ENCODE measurements around the gene ANK2.

ANK2 gene

DNA sequence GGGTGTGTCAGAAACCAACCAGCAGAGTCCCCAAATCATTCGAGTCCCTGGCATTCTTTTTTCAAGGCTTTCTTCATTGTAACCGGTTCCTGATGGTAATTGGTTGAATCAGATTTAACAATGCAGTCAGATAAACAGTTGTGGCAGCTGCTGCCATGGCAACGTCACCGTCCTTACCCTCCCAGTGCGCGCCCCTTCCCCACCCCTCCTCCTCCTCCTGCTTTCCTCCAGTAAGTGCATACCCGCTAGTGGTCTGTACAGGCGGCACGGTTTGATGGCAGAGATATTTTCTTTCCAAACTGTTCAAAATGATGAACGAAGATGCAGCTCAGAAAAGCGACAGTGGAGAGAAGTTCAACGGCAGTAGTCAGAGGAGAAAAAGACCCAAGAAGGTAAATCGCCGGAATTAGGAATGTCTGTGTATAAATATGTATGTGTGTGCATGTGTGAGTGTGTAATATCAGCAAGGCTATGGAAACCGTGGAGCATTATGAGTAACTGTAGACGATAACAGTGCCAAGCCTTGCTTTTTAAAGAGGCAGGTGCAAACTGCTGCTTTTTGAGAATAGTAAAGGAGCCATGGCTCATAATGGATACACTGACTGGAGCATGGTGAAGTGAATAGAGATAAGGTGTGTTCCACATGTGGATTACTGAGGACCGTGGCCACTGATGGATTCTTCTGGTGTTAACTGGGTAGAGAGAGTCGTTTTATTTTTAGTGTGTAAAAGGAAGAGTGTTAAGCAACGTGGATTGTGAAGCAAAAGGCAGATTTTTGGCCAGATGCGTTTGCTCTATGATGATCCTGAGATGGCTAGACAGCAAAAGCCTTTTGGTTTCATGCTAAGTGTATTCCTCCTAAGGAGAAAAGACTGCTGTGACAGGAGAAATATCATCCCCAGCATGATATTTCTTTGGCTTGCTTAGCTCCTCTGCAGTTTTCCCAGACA is at the start of gene ANK2:
ANK2 (plus strand) TSS at position 233 of the 950 bp plus-strand sequence; CDS start at position 309, 76 bp downstream.
- no peaks in the 10 kb centered on the region for H3K4me1 Mint-ChIP-seq (ENCODE audit: low read depth)
- no peak within 1 kb of the TSS for H3K4me3 Mint-ChIP-seq
- no peaks in the 10 kb centered on the region for H3K36me3 Mint-ChIP-seq (ENCODE audit: low read depth)
- DNase-seq = no peak
- H3K27me3 Mint-ChIP-seq = peaks cover 4% of the 10 kb centered on the region
- H3K9me3 Mint-ChIP-seq = no peaks in the 10 kb centered on the region
- H3K27ac Mint-ChIP-seq = no peak within 1 kb of the TSS

DNA sequence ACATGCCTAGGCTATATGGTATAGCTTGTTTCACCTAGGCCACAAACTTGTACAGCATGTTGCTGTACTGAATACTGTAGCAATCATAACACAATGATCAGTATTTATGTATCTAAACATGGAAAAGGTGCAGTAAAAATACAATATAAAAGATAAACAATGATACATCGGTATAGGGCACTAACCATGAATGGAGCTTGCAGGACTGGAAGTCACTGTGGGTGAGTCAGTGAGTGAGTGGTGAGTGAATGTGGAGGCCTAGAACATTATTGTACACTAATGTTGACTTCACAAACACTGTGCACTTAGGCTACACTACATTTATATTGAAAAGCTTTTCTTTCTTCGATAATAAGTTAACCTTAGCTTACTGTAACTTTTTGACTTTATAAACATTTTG is 45.6 kb upstream of the ANK2 start:
- Mint-ChIP-seq H3K27me3 (peaks cover 3% of the 10 kb centered on the region), H3K4me3 (no peak overlapping the region), H3K9me3 (no peaks in the 10 kb centered on the region), H3K4me1 (ENCODE audit: low read depth) (no peaks in the 10 kb centered on the region), H3K27ac (no peak overlapping the region), H3K36me3 (ENCODE audit: low read depth) (no peaks in the 10 kb centered on the region)
- no peak for DNase-seq

DNA sequence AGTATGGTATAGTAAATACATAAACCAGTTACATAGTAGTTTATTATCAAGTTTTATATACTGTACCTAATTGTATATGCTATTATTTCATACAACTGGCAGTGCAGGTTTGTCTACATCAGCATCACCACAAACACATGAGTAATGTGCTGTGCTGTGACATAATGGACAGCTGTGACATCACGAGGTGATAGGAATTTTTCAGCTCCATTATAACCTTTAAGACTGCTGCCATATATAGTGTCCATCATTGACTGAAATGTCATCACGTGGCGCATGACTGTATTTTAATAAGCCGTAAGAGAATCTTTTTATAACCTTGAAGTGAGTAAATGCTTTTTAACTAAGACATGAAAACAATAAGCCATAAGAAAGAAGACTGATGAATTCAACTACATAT is 44.8 kb upstream of the ANK2 start:
- Mint-ChIP-seq H3K4me3 (no peak overlapping the region), H3K27me3 (peaks cover 2% of the 10 kb centered on the region), H3K27ac (no peak overlapping the region), H3K9me3 (no peaks in the 10 kb centered on the region), H3K4me1 (ENCODE audit: low read depth) (no peaks in the 10 kb centered on the region), H3K36me3 (ENCODE audit: low read depth) (no peaks in the 10 kb centered on the region)
- no peak for DNase-seq

DNA sequence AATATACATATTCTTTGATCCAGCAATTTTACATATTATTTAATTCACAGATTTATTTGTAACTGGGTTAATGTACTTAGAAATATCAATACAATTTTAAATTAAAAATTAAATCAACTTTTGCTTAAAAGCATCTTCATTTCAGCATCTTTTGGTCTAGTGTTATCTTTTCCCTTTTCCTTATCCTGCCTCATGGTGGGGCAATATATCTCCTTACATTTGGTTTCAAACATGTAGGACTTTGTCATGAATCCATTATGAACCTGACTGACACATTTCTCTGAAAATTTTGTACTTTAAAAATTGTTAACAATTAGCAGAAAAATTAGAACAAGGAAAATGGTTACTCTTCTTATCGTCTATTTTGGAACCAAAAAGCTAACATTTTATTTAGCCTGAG is 42.8 kb upstream of the ANK2 start:
- no peaks in the 10 kb centered on the region for H3K36me3 Mint-ChIP-seq (ENCODE audit: low read depth)
- H3K27me3 Mint-ChIP-seq = no peaks in the 10 kb centered on the region
- no peak for DNase-seq
- H3K27ac Mint-ChIP-seq = no peak overlapping the region
- no peaks in the 10 kb centered on the region for H3K9me3 Mint-ChIP-seq
- H3K4me3 Mint-ChIP-seq = no peak overlapping the region
- no peaks in the 10 kb centered on the region for H3K4me1 Mint-ChIP-seq (ENCODE audit: low read depth)

DNA sequence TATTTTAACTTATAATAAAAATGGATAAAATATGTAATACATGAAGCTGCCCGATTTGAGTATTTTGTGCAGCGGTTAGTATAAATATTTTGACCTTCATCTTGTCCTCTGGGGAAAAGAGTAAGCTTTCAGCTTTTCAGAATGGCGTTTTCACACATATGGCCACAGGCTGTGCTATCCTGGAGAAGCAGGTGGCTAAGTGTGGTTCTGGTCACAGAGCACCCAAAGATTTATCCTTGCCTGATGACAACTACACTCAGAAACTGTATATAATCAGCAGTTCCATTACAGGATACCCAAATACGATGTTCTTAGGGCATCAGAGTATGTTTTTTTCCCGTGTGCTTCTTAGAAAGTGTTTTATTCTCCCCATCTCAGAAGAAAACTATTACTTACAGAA is 42.3 kb upstream of the ANK2 start:
- H3K27me3 Mint-ChIP-seq = no peaks in the 10 kb centered on the region
- no peak overlapping the region for H3K4me3 Mint-ChIP-seq
- H3K27ac Mint-ChIP-seq = no peak overlapping the region
- no peaks in the 10 kb centered on the region for H3K4me1 Mint-ChIP-seq (ENCODE audit: low read depth)
- H3K9me3 Mint-ChIP-seq = no peaks in the 10 kb centered on the region
- no peaks in the 10 kb centered on the region for H3K36me3 Mint-ChIP-seq (ENCODE audit: low read depth)
- no peak for DNase-seq

DNA sequence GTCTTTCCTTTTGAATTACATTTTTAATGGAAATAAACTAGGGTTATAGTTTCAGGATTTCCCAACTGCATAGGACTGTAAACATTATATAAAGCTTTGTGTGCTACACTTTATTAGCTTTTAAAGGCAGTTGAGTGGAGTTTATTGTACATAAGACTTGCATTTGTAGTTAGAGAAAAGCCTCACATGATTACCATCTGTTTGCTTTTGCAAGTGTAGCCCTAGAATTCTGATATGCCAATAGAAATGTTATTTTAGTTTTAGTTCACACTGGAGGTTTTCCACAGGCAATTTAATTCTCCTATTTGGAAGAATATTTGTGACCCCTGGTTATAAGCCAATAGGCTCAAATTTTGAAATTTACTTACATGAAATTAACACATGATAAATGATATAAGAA is 41.3 kb upstream of the ANK2 start:
- H3K4me3 Mint-ChIP-seq = no peak overlapping the region
- no peak overlapping the region for H3K27ac Mint-ChIP-seq
- H3K27me3 Mint-ChIP-seq = no peaks in the 10 kb centered on the region
- no peak for DNase-seq
- no peaks in the 10 kb centered on the region for H3K9me3 Mint-ChIP-seq
- no peaks in the 10 kb centered on the region for H3K36me3 Mint-ChIP-seq (ENCODE audit: low read depth)
- no peaks in the 10 kb centered on the region for H3K4me1 Mint-ChIP-seq (ENCODE audit: low read depth)

DNA sequence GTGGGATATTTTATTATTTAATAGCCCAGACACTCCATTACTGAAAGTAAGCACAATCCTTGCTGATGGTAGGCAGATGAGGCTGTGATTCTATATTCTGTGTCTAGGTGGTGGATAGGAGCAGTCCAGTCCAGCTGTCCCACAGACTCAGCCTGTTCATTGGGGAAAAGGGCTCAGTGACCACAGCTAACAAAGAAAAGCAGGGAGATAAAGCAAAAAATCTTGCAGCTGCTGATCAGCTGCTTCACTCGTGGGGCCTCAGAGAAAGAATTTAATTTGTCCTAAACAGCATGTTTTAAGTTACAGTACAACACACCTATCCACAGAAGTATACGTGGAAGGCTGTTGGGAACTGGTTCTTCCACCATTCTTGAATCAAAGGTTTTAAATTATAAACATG is 40.7 kb upstream of the ANK2 start:
- Mint-ChIP-seq H3K27me3 (no peaks in the 10 kb centered on the region), H3K27ac (no peak overlapping the region), H3K36me3 (ENCODE audit: low read depth) (no peaks in the 10 kb centered on the region), H3K9me3 (no peaks in the 10 kb centered on the region), H3K4me1 (ENCODE audit: low read depth) (no peaks in the 10 kb centered on the region), H3K4me3 (no peak overlapping the region)
- no peak for DNase-seq

DNA sequence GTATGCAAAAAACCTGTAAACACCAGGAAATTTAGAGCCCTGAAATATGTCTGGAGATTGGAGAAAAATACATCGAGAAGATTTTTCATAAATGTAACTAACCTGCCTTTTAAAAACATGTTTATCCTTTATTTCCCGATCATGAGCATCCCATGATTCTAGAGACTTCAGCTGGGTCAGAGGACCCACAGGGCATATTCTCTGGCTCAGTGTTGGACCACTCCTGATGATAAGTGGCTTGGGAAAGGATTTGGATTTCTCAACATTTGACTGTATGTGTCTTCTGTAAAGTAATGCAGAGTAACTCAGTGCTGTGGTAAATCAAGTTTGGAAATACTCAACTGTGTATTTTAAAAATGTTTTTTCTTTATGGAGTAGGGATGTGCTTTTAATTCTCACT is 40.0 kb upstream of the ANK2 start:
- no peaks in the 10 kb centered on the region for H3K36me3 Mint-ChIP-seq (ENCODE audit: low read depth)
- H3K4me1 Mint-ChIP-seq (ENCODE audit: low read depth) = no peaks in the 10 kb centered on the region
- no peaks in the 10 kb centered on the region for H3K9me3 Mint-ChIP-seq
- H3K27ac Mint-ChIP-seq = no peak overlapping the region
- no peak overlapping the region for H3K4me3 Mint-ChIP-seq
- DNase-seq = no peak
- no peaks in the 10 kb centered on the region for H3K27me3 Mint-ChIP-seq

DNA sequence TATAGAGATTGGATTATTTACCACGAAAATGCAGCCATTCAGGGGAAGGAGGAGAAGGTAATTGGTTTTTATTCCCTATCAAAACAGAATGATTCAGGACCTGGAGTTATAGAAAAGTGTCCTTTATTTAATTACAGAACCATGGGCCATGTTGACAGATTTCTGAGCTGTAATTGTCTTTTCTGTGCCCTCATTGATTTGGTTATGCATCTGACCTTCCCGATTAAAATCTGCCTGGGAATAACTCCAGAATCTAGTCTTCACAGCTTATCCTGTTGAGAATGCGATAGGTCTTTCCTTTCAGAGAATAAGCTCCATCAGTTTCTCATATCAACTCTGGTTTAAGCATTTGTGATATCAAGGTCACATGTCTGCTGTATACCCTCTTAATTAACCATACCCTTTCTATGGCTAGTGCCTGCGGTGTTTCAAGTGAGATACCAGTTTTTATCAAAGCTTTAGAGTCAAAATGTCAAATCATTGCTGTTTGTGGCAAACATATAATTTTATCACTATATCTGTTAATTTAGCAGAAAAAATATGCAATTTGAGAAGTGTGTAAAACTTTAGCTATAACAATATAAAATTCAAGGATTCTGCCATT is 37.2 kb upstream of the ANK2 start:
- no peaks in the 10 kb centered on the region for H3K36me3 Mint-ChIP-seq (ENCODE audit: low read depth)
- H3K4me1 Mint-ChIP-seq (ENCODE audit: low read depth) = no peaks in the 10 kb centered on the region
- H3K4me3 Mint-ChIP-seq = no peak overlapping the region
- DNase-seq = no peak
- H3K9me3 Mint-ChIP-seq = no peaks in the 10 kb centered on the region
- no peaks in the 10 kb centered on the region for H3K27me3 Mint-ChIP-seq
- no peak overlapping the region for H3K27ac Mint-ChIP-seq

DNA sequence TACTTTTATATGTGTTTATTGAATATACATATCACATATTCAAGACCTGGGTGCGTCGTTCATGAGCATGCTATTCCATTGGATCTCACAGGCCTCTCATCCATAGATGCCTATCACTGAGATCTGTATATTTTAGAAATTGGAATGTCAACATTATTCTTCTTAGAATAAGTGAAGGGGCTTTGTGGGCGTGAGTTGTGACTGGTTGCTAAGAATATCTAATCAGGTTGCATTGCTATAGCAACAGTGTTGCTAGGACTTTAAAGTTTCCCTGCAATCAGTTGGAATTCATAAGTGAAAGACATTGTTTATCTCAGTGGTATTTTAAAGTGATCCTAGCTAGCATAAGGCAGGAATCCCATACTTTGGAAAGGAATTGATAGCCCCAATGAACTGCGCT is 36.7 kb upstream of the ANK2 start:
- H3K4me3 Mint-ChIP-seq = no peak overlapping the region
- no peaks in the 10 kb centered on the region for H3K9me3 Mint-ChIP-seq
- no peaks in the 10 kb centered on the region for H3K27me3 Mint-ChIP-seq
- H3K4me1 Mint-ChIP-seq (ENCODE audit: low read depth) = no peaks in the 10 kb centered on the region
- no peaks in the 10 kb centered on the region for H3K36me3 Mint-ChIP-seq (ENCODE audit: low read depth)
- H3K27ac Mint-ChIP-seq = no peak overlapping the region
- no peak for DNase-seq

DNA sequence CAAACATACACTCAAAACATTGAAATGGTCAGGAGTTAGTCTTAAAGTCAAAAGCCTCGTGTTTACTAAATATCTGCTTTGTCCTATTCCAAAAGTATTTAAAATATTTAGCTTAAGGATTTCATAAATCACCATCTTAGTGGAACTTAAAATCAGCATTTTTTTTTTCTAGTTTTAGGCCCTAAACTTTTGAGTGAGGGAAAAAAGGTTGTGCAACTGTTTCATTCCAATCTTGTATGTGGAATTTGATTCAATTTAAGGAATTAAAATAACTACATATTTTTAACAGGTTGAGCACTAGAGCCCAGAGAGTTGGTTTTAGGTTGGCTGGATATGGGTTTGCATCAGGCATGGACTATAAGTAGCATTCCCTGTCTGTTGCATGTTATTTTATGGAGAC is 35.7 kb upstream of the ANK2 start:
- no peak for DNase-seq
- no peaks in the 10 kb centered on the region for H3K9me3 Mint-ChIP-seq
- no peaks in the 10 kb centered on the region for H3K27me3 Mint-ChIP-seq
- H3K4me3 Mint-ChIP-seq = no peak overlapping the region
- no peaks in the 10 kb centered on the region for H3K4me1 Mint-ChIP-seq (ENCODE audit: low read depth)
- no peaks in the 10 kb centered on the region for H3K36me3 Mint-ChIP-seq (ENCODE audit: low read depth)
- no peak overlapping the region for H3K27ac Mint-ChIP-seq

DNA sequence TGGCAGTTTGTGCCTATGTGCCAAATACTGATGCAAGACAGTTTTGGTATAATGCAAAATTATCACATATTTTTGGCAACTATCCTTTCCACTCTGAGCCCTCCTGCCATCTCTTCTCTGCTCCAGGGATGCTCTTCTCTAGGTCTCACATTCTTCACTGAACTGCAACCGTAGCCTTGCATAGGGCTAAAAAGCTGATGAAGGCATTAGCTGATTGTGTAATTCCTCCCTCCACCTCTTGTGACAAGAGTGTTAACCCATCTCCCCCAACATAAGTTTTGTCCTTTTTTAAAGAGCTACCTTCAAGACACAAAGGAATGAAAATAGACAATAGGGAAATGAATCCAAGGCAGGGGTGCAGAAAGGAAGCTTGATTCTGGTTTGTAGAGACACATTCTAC is 33.1 kb upstream of the ANK2 start:
- no peak for DNase-seq
- H3K27me3 Mint-ChIP-seq = no peaks in the 10 kb centered on the region
- H3K4me3 Mint-ChIP-seq = no peak overlapping the region
- no peak overlapping the region for H3K27ac Mint-ChIP-seq
- no peaks in the 10 kb centered on the region for H3K36me3 Mint-ChIP-seq (ENCODE audit: low read depth)
- no peaks in the 10 kb centered on the region for H3K4me1 Mint-ChIP-seq (ENCODE audit: low read depth)
- no peaks in the 10 kb centered on the region for H3K9me3 Mint-ChIP-seq

DNA sequence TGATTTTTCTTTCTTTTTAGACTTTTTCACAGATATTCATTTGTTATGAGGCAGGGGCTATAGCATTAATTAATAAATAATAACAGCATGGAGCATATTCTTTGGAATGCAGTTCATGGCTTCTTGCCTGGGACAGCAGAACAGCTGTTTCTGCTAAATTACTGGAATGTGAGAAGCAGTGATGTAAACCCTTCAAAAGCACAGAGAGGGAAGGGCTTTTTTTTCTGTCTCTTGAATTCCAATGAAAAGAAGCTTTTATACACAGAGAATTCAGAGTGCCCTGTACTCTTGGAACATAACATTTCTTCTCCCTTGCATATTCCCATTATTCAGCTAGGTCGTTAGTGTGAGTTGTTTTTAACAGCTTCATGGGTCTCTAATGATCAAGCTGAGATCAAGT is 28.5 kb upstream of the ANK2 start:
- no peak for DNase-seq
- Mint-ChIP-seq H3K27me3 (no peaks in the 10 kb centered on the region), H3K27ac (no peak overlapping the region), H3K4me3 (no peak overlapping the region), H3K4me1 (ENCODE audit: low read depth) (no peaks in the 10 kb centered on the region), H3K9me3 (no peaks in the 10 kb centered on the region), H3K36me3 (ENCODE audit: low read depth) (no peaks in the 10 kb centered on the region)

DNA sequence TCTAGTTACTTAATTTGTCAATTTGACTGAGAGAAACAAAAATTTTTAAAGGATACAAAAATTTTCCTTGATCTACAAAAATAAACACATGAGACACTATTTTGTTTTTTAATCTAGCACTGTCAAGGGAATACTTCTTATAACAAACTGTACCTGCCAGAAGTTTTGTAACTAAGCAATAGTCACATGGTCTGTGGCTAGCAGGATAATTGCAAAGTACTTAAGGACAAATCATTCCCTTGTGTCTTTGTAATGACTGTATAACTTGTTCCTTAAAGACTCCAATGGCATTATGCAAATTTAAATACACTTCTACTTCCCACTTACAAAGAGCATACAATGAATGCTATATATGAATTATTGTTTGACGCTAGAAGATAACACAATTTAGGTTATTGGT is 25.1 kb upstream of the ANK2 start:
- Mint-ChIP-seq H3K4me3 (no peak overlapping the region), H3K4me1 (ENCODE audit: low read depth) (no peaks in the 10 kb centered on the region), H3K27me3 (no peaks in the 10 kb centered on the region), H3K9me3 (no peaks in the 10 kb centered on the region), H3K36me3 (ENCODE audit: low read depth) (no peaks in the 10 kb centered on the region), H3K27ac (no peak overlapping the region)
- DNase-seq = no peak

DNA sequence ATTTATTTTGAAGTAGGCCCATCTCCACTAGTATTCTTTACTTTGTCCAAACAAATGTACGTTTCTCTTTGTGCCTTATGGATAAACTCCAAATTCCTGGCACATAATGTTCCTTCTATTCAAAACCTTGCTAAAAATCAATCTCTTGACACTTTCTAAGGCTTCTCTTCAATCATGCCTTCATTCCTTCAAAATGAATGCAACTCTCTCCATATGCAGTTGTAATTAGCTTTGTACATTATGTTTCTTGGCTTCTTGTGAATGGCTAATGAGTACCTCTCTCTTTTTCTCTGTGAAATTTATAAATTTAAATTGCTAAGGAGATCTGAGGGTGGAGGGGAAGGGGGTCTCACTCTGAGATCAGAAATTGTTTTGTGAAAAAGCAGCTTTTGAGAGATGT is 24.0 kb upstream of the ANK2 start:
- Mint-ChIP-seq H3K27me3 (no peaks in the 10 kb centered on the region), H3K4me3 (no peak overlapping the region), H3K4me1 (ENCODE audit: low read depth) (no peaks in the 10 kb centered on the region), H3K9me3 (no peaks in the 10 kb centered on the region), H3K27ac (no peak overlapping the region), H3K36me3 (ENCODE audit: low read depth) (no peaks in the 10 kb centered on the region)
- DNase-seq = no peak
